Measurements from ENCODE around the gene ADAMTS14. TPM values are rescaled to one million over a fixed set of nuclear protein-coding genes. Genes with fewer than 3 reads are reported as not detected.

Gene ADAMTS14
- total RNA-seq, 2 donors from 2014 or later = 0.44 to 0.79 TPM

GRCh38 chr10:70782746-70783680 lies 110.7 kb downstream of the ADAMTS14 start:
- Histone ChIP-seq H3K4me1 (ENCODE audit: control insufficient read depth, insufficient read depth, low read length) (no peaks in the 10 kb centered on the region), H3K9ac (ENCODE audit: extremely low read depth, low read length, poor library complexity, severe bottlenecking) (no peak overlapping the region), H3K36me3 (ENCODE audit: control insufficient read depth, insufficient read depth, low read length) (no peaks in the 10 kb centered on the region), H3K27ac (ENCODE audit: low read depth, low read length) (no peak overlapping the region), H3K4me3 (ENCODE audit: low read length) (no peak overlapping the region), H3K9me3 (ENCODE audit: control insufficient read depth, low read length) (no peaks in the 10 kb centered on the region), H3K27me3 (ENCODE audit: control insufficient read depth, insufficient read depth, low read length, poor library complexity, severe bottlenecking) (no peaks in the 10 kb centered on the region)
- Mint-ChIP-seq H3K27me3 (ENCODE audit: insufficient read depth) (no peaks in the 10 kb centered on the region), H3K4me1 (peaks cover 5% of the 10 kb centered on the region), H3K27ac (no peak overlapping the region), H3K36me3 (ENCODE audit: low read depth) (no peaks in the 10 kb centered on the region), H3K4me3 (no peak overlapping the region), H3K9me3 (no peaks in the 10 kb centered on the region)
- TF ChIP-seq CTCF (conservative IDR thresholded peaks at IDR 0.05) = no peak
- 92% methylated on average over 8 to 11 of the region's 11 CpGs for WGBS, 2 experiments (ENCODE audit: insufficient coverage in 1 of 2, insufficient read length in 1 of 2)
- DNase-seq = no peak

- 92 to 100% methylated on average over 3 to 5 of the region's 5 CpGs for WGBS, 2 experiments (ENCODE audit: insufficient coverage in 1 of 2, insufficient read length in 1 of 2)
- DNase-seq = no peak
Measured at GRCh38 chr10:70784016-70784415, 111.7 kb downstream of the ADAMTS14 start.

GRCh38 chr10:70784471-70784870 lies 112.2 kb downstream of the ADAMTS14 start:
- Mint-ChIP-seq H3K27ac (no peak overlapping the region), H3K9me3 (no peaks in the 10 kb centered on the region), H3K4me3 (no peak overlapping the region), H3K36me3 (ENCODE audit: low read depth) (no peaks in the 10 kb centered on the region), H3K4me1 (no peaks in the 10 kb centered on the region), H3K27me3 (ENCODE audit: insufficient read depth) (no peaks in the 10 kb centered on the region)
- DNase-seq = no peak
- H3K9me3 ChIP-seq (ENCODE audit: control insufficient read depth, low read length) = no peaks in the 10 kb centered on the region
- H3K27ac ChIP-seq (ENCODE audit: low read depth, low read length) = no peak overlapping the region
- no peaks in the 10 kb centered on the region for H3K36me3 ChIP-seq (ENCODE audit: control insufficient read depth, insufficient read depth, low read length)
- no peaks in the 10 kb centered on the region for H3K27me3 ChIP-seq (ENCODE audit: control insufficient read depth, insufficient read depth, low read length, poor library complexity, severe bottlenecking)
- WGBS, 2 experiments (ENCODE audit: insufficient coverage in 1 of 2, insufficient read length in 1 of 2) = 90 to 93% methylated on average over 2 of the region's 2 CpGs
- no peaks in the 10 kb centered on the region for H3K4me1 ChIP-seq (ENCODE audit: control insufficient read depth, insufficient read depth, low read length)
- H3K4me3 ChIP-seq (ENCODE audit: low read length) = no peak overlapping the region
- TF ChIP-seq CTCF (conservative IDR thresholded peaks at IDR 0.05) = no peak
- no peak overlapping the region for H3K9ac ChIP-seq (ENCODE audit: extremely low read depth, low read length, poor library complexity, severe bottlenecking)

More at GRCh38 chr10:70784016-70784415, 111.7 kb downstream of the ADAMTS14 start:
- H3K9me3 ChIP-seq (ENCODE audit: control insufficient read depth, low read length) = no peaks in the 10 kb centered on the region
- Mint-ChIP-seq H3K27ac (no peak overlapping the region), H3K4me3 (no peak overlapping the region), H3K27me3 (ENCODE audit: insufficient read depth) (no peaks in the 10 kb centered on the region), H3K9me3 (no peaks in the 10 kb centered on the region), H3K4me1 (no peaks in the 10 kb centered on the region), H3K36me3 (ENCODE audit: low read depth) (no peaks in the 10 kb centered on the region)
- H3K9ac ChIP-seq (ENCODE audit: extremely low read depth, low read length, poor library complexity, severe bottlenecking) = no peak overlapping the region
- H3K4me3 ChIP-seq (ENCODE audit: low read length) = no peak overlapping the region
- TF ChIP-seq CTCF (conservative IDR thresholded peaks at IDR 0.05) = no peak
- H3K27me3 ChIP-seq (ENCODE audit: control insufficient read depth, insufficient read depth, low read length, poor library complexity, severe bottlenecking) = no peaks in the 10 kb centered on the region
- no peaks in the 10 kb centered on the region for H3K4me1 ChIP-seq (ENCODE audit: control insufficient read depth, insufficient read depth, low read length)
- no peak overlapping the region for H3K27ac ChIP-seq (ENCODE audit: low read depth, low read length)
- no peaks in the 10 kb centered on the region for H3K36me3 ChIP-seq (ENCODE audit: control insufficient read depth, insufficient read depth, low read length)

All from endodermal cell (in vitro differentiated cells).